Mucosa of rectum (tissue), 2 donors: ENCODE data around the gene GRIA1.

Experiments
- H3K27ac ChIP-seq, 2 donors: one replicate each; pipeline ENCODE4 v1.7.0; 2013; ENCODE audit warnings: inconsistent platforms in 2 of 2, low read depth in 2 of 2, low read length in 2 of 2
- H3K27me3 ChIP-seq, 2 donors: one replicate each; pipeline ENCODE4 v1.7.0; 2013; ENCODE audit warnings: low read length in 2 of 2; ENCODE audit not compliant: control insufficient read depth in 2 of 2, insufficient read depth in 2 of 2
- H3K36me3 ChIP-seq, 2 donors: one replicate each; pipeline ENCODE4 v1.7.0; 2013; ENCODE audit warnings: low read length in 2 of 2; ENCODE audit not compliant: control insufficient read depth in 2 of 2, insufficient read depth in 2 of 2
- H3K4me1 ChIP-seq, 2 donors: one replicate each; pipeline ENCODE4 v1.7.0; 2013; ENCODE audit warnings: low read length in 2 of 2, mild to moderate bottlenecking in 1 of 2; ENCODE audit not compliant: control insufficient read depth in 2 of 2, insufficient read depth in 2 of 2
- H3K4me3 ChIP-seq, 2 donors: one replicate each; pipeline ENCODE4 v1.7.0; 2013; ENCODE audit warnings: low read length in 2 of 2
- H3K9ac ChIP-seq, 2 donors: one replicate each; pipeline ENCODE4 v1.7.0; 2013; ENCODE audit warnings: low read length in 2 of 2, low read depth in 1 of 2, mild to moderate bottlenecking in 1 of 2
- H3K9me3 ChIP-seq, 2 donors: one replicate each; pipeline ENCODE4 v1.7.0; 2013; ENCODE audit warnings: low read length in 2 of 2; ENCODE audit not compliant: control insufficient read depth in 2 of 2
- donor health status: healthy.
- donor health status: Normal muscosa, but diverticular disease.

Gene GRIA1

GRCh38 chr5:153699035-153699434 is 208.6 kb downstream of the GRIA1 start:
- no peak overlapping the region for H3K4me3 ChIP-seq
- no peak overlapping the region for H3K27ac ChIP-seq
- H3K4me1 ChIP-seq, result no peaks in the 10 kb centered on the region
- H3K36me3 ChIP-seq, result no peaks in the 10 kb centered on the region
- peaks cover 0 to 3% of the 10 kb centered on the region in 2 donors for H3K9me3 ChIP-seq
- no peaks in the 10 kb centered on the region for H3K27me3 ChIP-seq
- H3K9ac ChIP-seq, result no peak overlapping the region

- peaks cover 0 to under 1% of the 10 kb centered on the region in 2 donors for H3K9me3 ChIP-seq
- H3K27ac ChIP-seq, result no peak overlapping the region
- no peaks in the 10 kb centered on the region for H3K36me3 ChIP-seq
- no peak overlapping the region for H3K4me3 ChIP-seq
- H3K4me1 ChIP-seq, result no peaks in the 10 kb centered on the region
- H3K9ac ChIP-seq, result no peak overlapping the region
- no peaks in the 10 kb centered on the region for H3K27me3 ChIP-seq
These were observed 210.5 kb downstream of the GRIA1 start for GRCh38 chr5:153700940-153701339.

- Histone ChIP-seq H3K36me3 (no peaks in the 10 kb centered on the region), H3K9me3 (no peaks in the 10 kb centered on the region), H3K27me3 (no peaks in the 10 kb centered on the region), H3K4me1 (no peaks in the 10 kb centered on the region), H3K27ac (no peak overlapping the region), H3K4me3 (no peak overlapping the region), H3K9ac (no peak overlapping the region)
These were observed 211.8 kb downstream of the GRIA1 start for GRCh38 chr5:153702265-153702664.

GRCh38 chr5:153704110-153704509 is 213.6 kb downstream of the GRIA1 start:
- no peaks in the 10 kb centered on the region for H3K27me3 ChIP-seq
- no peak overlapping the region for H3K4me3 ChIP-seq
- H3K4me1 ChIP-seq, result no peaks in the 10 kb centered on the region
- no peaks in the 10 kb centered on the region for H3K9me3 ChIP-seq
- H3K9ac ChIP-seq, result no peak overlapping the region
- no peak overlapping the region for H3K27ac ChIP-seq
- H3K36me3 ChIP-seq, result no peaks in the 10 kb centered on the region

GRCh38 chr5:153707626-153708025 is 217.2 kb downstream of the GRIA1 start:
- no peak overlapping the region for H3K9ac ChIP-seq
- no peaks in the 10 kb centered on the region for H3K36me3 ChIP-seq
- H3K4me1 ChIP-seq, result no peaks in the 10 kb centered on the region
- H3K9me3 ChIP-seq, result no peaks in the 10 kb centered on the region
- H3K27ac ChIP-seq, result no peak overlapping the region
- no peaks in the 10 kb centered on the region for H3K27me3 ChIP-seq
- H3K4me3 ChIP-seq, result no peak overlapping the region

- no peak overlapping the region for H3K27ac ChIP-seq
- no peaks in the 10 kb centered on the region for H3K4me1 ChIP-seq
- no peaks in the 10 kb centered on the region for H3K9me3 ChIP-seq
- no peaks in the 10 kb centered on the region for H3K36me3 ChIP-seq
- H3K9ac ChIP-seq, result no peak overlapping the region
- no peaks in the 10 kb centered on the region for H3K27me3 ChIP-seq
- H3K4me3 ChIP-seq, result no peak overlapping the region
These were observed 221.3 kb downstream of the GRIA1 start for GRCh38 chr5:153711755-153712154.

- Histone ChIP-seq H3K4me1 (no peaks in the 10 kb centered on the region), H3K36me3 (no peaks in the 10 kb centered on the region), H3K9ac (no peak overlapping the region), H3K27me3 (no peaks in the 10 kb centered on the region), H3K27ac (no peak overlapping the region), H3K9me3 (no peaks in the 10 kb centered on the region), H3K4me3 (no peak overlapping the region)
These were observed 222.5 kb downstream of the GRIA1 start for GRCh38 chr5:153712946-153713345.

GRCh38 chr5:153713943-153714342 is 223.5 kb downstream of the GRIA1 start:
- no peaks in the 10 kb centered on the region for H3K9me3 ChIP-seq
- H3K4me3 ChIP-seq, result no peak overlapping the region
- no peak overlapping the region for H3K9ac ChIP-seq
- no peaks in the 10 kb centered on the region for H3K27me3 ChIP-seq
- H3K27ac ChIP-seq, result no peak overlapping the region
- no peaks in the 10 kb centered on the region for H3K36me3 ChIP-seq
- H3K4me1 ChIP-seq, result no peaks in the 10 kb centered on the region

- H3K27me3 ChIP-seq, result no peaks in the 10 kb centered on the region
- no peaks in the 10 kb centered on the region for H3K4me1 ChIP-seq
- no peaks in the 10 kb centered on the region for H3K9me3 ChIP-seq
- no peak overlapping the region for H3K4me3 ChIP-seq
- H3K9ac ChIP-seq, result no peak overlapping the region
- no peak overlapping the region for H3K27ac ChIP-seq
- H3K36me3 ChIP-seq, result no peaks in the 10 kb centered on the region
These were observed 224.3 kb downstream of the GRIA1 start for GRCh38 chr5:153714798-153715197.

GRCh38 chr5:153717287-153717686 is 226.8 kb downstream of the GRIA1 start:
- Histone ChIP-seq H3K9ac (no peak overlapping the region), H3K4me3 (no peak overlapping the region), H3K4me1 (no peaks in the 10 kb centered on the region)

GRCh38 chr5:153718713-153719112 is 228.2 kb downstream of the GRIA1 start:
- Histone ChIP-seq H3K27ac (no peak overlapping the region), H3K4me1 (no peaks in the 10 kb centered on the region), H3K4me3 (no peak overlapping the region), H3K9ac (no peak overlapping the region), H3K27me3 (no peaks in the 10 kb centered on the region), H3K36me3 (no peaks in the 10 kb centered on the region), H3K9me3 (no peaks in the 10 kb centered on the region)

More at GRCh38 chr5:153717287-153717686, 226.8 kb downstream of the GRIA1 start:
- no peaks in the 10 kb centered on the region for H3K36me3 ChIP-seq
- H3K9me3 ChIP-seq, result no peaks in the 10 kb centered on the region
- H3K27ac ChIP-seq, result no peak overlapping the region
- no peaks in the 10 kb centered on the region for H3K27me3 ChIP-seq
